GM10266 (cell line): ENCODE measurements around the gene CCDC30.
A peak's percentile ranks its signal among the peaks of the same experiment; 100 is the strongest.

Source experiments
- DNase-seq: peaks from one replicate; pipeline ENCODE4 v3.0.0; 2012; ENCODE audit errors: extremely low spot score
- CTCF ChIP-seq: IDR thresholded peaks from 2 replicates; pipeline ENCODE4 v1.5.1; 2012; ENCODE audit warnings: mild to moderate bottlenecking, low read depth; ENCODE audit not compliant: control insufficient read depth, insufficient read depth; ENCODE audit errors: missing control alignments

The CCDC30 gene

GRCh38 chr1:42682739-42683531 lies 219.8 kb downstream of the CCDC30 start:
- DNase-seq: peak; percentile 86

GRCh38 chr1:42684139-42684538 lies 221.1 kb downstream of the CCDC30 start:
- DNase-seq: no peak
- no peak for TF ChIP-seq CTCF

More at GRCh38 chr1:42682739-42683531, 219.8 kb downstream of the CCDC30 start:
- TF ChIP-seq CTCF: no peak

- TF ChIP-seq CTCF: no peak
Observed at GRCh38 chr1:42686418-42686817, 223.3 kb downstream of the CCDC30 start.

GRCh38 chr1:42689912-42690311 lies 226.8 kb downstream of the CCDC30 start:
- DNase-seq: no peak
- TF ChIP-seq CTCF: no peak

More at GRCh38 chr1:42686418-42686817, 223.3 kb downstream of the CCDC30 start:
- DNase-seq: no peak

GRCh38 chr1:42690477-42691156 lies 227.5 kb downstream of the CCDC30 start:
- no peak for DNase-seq
- peak; percentile 24 for TF ChIP-seq CTCF

GRCh38 chr1:42691157-42691498 lies 228.0 kb downstream of the CCDC30 start:
- no peak for TF ChIP-seq CTCF
- DNase-seq: no peak

GRCh38 chr1:42692461-42692860 lies 229.4 kb downstream of the CCDC30 start:
- no peak for DNase-seq
- no peak for TF ChIP-seq CTCF
